HG03565 (cell line): ENCODE data around the gene CPNE4.
A peak's percentile ranks its signal among the peaks of the same experiment; 100 is the strongest.

Experiments
- ATAC-seq: cut with Tn5 transposase; IDR thresholded peaks from one replicate; pipeline ENCODE4 v1.9.1; 2021; ENCODE audit warnings: mild to moderate bottlenecking, moderate library complexity; ENCODE audit not compliant: unreplicated experiment

Gene CPNE4

DNA sequence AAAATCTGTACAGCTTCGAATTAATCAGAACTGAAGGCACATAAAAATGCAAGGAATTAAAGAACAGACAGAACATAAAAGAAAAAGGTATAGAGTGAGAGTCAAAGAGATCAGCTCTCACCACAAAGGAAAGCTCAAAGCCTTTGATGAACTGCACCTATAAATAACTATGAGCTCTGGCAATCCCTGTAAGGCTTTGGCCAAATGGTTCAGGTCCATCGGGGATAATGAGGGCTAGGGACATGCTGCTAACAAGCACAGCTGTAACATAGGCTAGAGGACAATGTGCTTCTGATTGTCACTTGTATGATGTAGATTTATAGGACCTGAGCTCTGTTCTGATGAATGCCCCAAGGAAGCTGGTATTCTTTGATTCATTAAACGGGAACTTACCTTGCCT lies 418.1 kb downstream of the CPNE4 start:
- ATAC-seq = no peak

DNA sequence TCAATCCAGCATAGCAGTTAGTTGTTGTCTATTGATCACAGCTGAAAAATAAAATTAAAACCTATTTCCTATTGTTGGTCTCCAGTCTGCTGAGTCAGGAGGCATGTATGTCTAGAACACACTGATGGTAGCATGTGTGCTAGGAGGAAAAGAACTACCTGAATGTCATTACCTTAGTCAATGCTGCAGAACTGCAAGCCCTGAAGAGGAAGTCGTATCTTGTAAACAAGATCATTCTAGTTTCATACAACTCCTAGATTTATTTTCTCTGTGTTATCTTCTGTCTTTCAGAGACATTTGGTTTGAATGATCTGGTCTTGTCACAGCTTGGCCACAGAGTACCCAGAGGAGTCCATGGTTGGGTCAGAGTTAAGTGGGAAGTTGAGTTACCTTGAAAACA lies 422.1 kb downstream of the CPNE4 start:
- no peak for ATAC-seq

DNA sequence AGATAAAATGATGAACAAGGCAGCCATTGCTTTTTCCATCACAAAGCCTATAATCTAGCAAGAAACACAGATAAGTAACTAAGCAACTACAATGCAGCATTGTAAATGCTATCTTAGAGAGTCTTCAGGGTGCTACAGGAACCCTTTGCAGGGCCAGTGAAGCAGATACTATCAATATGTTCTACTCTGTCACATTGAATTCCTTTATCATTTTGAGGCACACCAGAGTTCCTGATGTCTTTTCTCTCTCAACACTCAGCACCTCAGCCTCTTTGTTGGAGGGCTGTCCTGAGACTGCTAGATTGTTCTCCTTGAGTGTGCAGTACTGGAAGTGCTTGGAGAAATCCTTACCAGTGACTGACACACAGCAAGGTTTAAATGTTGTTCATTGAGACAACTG lies 424.6 kb downstream of the CPNE4 start:
- ATAC-seq = no peak

DNA sequence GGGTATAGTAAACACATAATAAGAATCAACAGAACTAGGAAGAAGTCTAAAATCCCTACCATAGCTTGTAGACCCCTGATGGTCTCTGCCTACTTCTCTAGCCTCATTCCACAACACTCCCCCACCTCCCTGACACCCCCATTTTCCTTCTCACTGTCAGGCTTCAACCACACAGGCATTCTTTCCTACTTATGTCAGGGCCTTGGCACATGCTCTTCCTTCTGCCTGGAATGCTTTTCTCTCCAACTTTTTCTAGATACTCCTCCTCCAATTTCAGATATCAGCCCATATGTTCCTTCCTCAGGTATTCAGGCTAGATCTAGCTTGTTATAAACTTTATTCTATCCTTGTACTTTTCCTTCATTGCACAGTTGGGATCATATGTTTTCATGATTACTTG lies 426.1 kb downstream of the CPNE4 start:
- ATAC-seq = no peak

DNA sequence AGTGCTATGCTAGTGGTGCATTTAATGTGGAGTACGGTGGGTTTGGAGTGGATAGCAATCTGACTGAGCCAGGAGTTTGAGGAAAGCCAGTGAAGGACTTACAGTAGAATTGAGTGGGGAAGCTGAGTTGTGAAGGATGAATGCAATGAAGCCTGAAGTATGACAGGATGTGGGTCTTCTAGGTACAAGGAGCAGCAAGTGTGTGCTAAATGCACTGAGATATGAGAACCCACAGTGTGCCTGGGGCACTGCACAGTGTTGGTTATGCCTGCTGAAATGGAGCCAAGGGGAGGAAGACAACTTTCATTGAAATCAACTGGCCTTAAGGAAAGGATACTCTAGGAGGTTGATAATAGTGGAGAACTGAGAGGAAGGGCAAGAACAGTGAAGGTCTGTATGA lies 426.5 kb downstream of the CPNE4 start:
- ATAC-seq = peak; percentile 46

DNA sequence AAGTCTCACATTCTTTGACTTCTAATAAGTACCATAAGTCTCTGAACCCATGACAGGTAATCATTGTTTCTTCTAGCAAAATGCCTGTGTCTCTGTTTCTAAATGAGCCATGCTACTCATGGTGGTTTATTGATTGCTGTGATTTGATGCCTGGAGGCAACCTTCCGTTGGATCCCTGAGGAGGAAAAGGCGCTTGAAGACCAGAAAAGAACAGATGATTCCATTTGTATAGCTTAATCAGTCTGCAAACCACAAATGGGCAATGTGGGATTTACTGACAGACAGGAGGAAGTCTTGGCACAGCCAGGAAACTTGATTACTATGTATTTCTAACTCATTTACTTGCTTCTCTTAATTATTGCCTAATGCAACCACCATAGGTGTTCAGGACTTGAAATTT lies 428.9 kb downstream of the CPNE4 start:
- no peak for ATAC-seq

DNA sequence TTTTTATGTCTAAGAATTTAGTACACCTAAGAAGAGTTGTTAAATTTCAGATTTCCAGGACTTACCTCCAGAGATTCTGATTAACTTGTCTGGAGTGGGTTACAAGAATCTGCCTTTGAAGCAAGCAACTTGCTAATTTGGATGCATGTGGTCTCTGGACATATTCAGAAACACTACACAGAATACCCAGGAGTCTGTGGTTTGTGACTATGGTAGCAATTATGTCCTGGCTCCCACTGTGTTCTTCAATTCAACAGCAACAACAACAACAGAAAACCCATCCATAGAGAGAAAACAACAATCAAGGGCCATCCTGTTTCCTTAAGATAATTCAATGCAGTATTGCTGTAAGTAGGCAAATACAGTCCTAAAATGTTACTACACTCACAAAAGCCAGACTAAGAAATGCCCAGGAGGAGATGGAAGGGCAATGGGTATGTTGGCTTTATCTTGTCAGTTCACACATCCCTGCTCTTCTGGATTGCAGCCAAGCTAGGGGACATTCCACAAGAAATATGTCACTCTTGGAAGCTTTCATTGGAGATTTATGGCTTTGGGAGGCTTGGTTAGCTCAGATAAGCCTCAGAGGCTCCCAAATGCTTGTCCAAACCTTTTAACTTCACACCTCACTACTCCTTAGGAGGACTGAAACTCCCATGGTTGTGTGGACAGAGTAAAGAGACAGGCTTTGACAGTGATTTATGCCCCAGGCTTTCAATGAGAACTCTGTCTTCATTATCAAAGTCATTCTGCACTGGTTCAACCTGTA lies 432.6 kb downstream of the CPNE4 start:
- no peak for ATAC-seq

DNA sequence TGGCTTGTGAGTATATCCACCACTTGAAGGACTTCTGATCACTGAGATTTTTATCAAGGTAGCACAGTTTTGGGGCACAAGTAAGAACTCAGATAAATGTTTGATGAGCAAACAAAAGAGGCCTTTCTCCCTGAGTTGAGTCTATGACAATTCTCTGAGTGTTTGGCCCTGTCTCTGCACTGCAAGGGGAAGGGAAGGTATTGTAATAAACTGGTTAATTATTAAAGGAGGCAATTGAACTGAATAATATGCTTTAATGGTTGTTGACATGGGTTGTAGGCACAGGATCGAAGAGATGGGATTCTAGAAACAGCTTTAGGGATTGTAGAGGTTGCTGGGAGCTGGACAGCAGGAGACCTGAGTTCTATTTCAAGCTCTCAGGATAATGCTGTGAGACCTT lies 437.0 kb downstream of the CPNE4 start:
- ATAC-seq = no peak

DNA sequence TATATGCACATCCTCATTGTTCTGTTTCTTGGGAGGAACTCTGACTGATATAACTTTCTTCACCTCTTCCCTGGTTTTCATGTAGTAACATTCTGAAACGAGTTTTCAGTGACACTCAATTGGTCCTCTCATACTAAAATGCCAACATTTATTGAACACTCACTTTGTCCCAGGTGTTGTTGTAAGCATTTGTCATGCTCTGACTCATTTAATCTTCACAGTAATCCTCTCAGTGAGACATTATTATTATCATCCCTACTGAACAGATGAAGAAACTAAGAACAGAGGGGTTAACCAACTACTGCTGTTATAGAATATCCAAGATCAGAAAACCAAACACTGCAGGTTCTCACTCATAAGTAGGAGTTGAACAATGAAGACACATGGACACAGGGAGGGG lies 437.9 kb downstream of the CPNE4 start:
- ATAC-seq = no peak

DNA sequence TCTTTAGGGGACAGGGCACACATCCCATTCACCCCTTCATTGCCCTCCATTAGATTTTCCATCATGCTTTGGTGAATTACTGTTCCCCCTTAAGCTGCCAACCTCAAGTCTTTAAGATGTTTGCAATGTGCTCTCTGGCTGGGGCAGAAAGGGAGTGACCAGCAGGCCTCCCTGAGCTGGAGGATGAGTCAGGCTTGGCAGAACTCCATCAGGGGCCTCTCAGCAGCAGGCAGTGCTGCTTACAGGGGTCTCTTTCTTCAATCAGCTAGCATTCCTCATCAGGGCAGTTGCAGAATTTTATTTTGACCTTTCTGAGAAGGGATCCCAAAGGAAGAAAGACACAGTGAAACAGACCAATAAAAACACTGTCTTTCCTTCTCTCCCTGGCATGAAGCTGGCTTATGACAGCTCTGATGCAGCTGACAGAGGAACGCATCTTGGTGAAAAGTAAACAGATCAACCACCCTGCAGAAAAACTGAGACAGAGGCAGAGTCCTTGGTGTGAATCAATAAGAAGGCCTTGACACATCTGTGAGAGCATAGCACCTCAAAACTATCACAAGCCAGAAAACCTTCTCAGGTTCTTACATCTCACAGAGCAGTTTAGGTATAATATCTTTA lies 443.3 kb downstream of the CPNE4 start:
- ATAC-seq = no peak

DNA sequence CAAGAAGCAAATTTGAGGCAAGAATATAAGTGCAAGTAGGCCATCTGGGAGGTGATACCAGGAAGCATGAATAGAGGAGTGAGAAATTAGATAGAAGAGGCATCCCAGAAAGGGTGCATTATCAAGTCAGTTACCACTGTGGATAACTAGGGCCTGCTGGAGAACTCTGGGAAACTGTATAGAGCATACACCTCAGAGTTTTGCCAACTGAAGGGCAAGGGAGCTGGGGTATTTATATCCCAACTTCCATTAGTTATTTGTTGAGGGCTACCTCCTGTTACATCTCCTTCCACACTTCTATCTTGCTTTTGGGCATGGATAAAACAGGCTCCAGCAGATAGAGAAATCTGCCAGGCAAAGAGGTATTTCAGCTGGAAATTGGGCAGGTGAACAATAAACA lies 448.5 kb downstream of the CPNE4 start:
- no peak for ATAC-seq

DNA sequence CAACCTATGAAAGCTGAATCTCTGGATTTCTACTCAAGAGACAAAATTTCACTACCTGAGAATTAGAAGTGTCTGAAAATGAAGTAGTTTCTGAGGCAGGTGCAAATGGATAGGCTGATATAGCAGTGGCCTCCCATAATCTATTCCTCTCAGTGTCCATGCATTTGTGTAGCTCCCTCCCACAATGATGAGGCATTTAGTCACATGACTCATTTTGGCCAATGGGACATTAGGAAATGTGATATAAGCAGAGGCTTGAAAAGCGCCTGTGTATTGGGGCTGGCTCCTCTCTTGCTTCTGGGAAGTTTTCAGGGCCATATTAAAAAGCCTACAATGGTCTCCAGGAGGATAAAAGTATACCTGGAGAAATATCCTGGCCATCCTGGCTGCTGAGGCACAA lies 452.4 kb downstream of the CPNE4 start:
- no peak for ATAC-seq

DNA sequence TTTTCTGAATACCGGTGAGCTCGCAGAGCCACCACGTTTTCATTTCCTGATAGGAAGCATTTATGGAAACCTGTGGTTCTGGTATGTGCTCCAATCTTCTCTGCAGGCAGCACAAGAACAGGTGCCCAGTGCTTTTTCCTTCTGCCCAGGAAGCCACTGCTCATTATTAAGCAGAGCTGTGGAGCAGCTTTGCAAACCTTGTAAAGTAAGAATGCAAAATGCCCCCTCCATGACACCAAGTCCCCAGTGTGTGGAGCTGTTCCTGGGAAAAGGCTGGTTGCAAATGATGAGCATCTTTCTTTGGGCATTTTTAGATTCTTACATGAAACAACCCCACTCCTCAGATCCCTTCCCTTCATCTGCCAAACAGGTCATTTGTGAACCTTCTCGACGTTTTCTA lies 466.4 kb downstream of the CPNE4 start:
- ATAC-seq = no peak

DNA sequence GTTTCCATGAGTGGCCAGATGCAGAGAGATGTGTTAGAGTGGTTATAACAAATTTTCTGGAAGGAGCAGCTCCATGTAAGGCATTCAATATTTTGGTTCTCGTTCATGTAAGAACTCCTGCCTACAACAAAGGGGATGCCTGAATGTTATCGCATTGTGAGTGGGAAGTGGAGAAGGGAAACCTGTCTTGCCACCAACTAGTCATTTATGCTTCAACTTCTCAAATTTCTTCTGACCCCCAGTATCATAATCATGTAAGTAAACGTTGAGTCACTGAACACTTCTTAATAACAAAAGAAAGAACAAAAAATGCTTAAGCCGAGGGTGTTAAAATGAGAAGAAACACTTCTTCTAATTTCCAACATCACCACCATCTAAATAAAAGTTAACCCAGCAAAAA lies 470.0 kb downstream of the CPNE4 start:
- no peak for ATAC-seq

DNA sequence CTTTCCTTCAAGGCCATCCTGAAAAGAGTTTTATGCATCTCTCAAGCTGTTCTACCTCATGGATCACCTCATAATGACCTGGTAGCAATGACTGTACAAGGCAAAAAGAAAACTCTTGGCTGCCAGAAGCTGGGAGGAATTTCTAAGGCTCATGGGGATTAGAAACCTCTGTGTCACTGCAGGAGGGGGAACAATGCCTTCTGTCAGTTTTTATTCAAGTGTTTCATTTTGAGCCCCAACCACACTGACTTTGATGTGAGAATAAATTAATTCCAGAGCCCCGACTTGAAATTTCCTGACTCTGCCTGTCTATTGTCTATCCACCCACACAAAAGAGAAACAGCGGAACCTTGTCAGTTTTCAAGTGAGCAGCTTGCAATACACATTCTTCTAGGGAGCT lies 473.3 kb downstream of the CPNE4 start:
- ATAC-seq = no peak

DNA sequence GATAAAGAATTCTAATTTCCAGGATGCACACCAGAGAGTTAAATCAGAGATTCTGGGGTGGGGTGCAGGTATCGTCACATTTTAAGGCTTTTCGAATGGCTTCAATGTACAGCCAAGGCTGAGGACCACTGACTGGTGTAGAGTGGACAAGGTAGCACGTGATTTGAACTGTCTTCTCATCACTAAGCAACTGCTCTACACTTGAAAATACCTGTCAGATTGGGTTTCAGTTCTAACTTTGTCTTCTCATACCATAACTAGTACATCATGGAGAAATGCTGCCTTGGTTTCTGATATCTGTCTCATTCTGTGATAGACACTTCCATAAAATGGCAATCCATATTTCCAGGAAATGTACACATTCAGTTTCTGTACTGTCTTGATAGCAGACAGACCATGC lies 474.0 kb downstream of the CPNE4 start:
- no peak for ATAC-seq

DNA sequence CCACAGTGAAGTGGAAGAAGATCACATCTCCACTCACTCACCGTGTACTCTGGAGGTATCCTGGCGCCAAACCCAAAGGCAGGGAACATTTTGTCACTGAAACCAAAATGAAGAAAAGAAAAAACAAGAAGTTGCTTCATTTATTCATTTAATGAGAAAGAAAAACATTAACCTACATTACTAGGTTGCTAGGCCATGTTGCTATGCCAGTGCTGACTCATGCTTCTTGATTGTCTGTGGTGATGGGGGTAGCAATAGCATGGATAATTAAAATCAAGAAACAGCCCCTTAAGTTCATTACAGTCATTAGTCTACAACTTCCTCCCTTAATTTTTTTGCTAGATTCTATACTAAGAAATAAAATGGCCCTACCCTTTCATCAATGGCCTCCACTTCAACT lies 479.4 kb downstream of the CPNE4 start:
- no peak for ATAC-seq

DNA sequence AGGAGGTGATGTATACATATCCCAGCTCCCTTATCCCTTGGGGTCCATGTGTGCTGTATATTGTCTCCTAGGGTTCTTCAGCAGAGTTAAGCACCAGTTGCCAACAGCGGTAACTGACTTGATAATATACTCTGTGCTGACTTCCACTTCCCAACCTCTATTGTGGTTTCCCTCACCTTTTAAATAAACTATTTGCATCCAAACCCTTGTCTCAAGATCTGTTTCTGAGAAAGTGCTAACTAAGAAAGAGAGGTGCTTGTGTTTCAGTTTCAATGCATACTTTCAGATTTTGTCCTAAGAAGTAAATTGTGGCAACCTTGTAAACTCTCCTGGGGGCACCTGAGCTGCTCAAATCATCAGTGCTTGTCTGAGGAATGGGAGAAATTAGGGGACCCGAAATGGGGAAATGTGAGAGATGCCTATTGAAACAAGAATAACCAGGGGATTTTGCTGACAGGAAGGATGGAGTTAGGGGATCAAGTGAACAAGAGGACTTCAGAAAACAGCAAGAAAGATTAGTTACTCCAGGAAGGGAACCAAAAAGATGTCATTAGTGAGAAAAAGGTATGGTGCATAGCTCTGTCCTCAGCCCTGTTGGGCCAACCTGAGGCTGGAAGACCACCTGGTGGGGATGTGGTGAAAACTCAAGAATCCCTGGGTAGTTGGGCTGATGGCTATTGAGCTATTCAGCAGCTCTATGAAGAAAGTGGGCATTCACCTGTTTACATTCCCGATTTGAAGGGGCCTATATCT lies 481.1 kb downstream of the CPNE4 start:
- peak; percentile 96 for ATAC-seq

DNA sequence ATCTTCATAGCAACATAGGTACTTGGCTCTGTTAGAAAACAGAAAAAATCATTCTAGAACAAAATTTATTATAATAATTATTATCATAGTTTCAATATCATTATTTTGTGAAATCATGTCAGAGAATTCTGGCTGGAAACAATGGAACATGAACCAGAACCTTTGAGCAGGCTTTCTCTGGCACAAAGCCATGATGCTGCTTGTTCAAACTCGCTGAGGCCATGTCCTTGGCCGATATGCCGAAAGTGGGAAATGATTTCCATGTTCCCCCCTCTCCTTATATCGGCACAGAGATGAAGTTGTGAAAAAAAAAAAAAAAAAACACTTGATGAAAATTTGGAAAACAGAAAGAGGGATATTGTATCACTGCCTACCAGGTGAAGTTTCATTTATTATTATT lies 483.1 kb downstream of the CPNE4 start:
- no peak for ATAC-seq

DNA sequence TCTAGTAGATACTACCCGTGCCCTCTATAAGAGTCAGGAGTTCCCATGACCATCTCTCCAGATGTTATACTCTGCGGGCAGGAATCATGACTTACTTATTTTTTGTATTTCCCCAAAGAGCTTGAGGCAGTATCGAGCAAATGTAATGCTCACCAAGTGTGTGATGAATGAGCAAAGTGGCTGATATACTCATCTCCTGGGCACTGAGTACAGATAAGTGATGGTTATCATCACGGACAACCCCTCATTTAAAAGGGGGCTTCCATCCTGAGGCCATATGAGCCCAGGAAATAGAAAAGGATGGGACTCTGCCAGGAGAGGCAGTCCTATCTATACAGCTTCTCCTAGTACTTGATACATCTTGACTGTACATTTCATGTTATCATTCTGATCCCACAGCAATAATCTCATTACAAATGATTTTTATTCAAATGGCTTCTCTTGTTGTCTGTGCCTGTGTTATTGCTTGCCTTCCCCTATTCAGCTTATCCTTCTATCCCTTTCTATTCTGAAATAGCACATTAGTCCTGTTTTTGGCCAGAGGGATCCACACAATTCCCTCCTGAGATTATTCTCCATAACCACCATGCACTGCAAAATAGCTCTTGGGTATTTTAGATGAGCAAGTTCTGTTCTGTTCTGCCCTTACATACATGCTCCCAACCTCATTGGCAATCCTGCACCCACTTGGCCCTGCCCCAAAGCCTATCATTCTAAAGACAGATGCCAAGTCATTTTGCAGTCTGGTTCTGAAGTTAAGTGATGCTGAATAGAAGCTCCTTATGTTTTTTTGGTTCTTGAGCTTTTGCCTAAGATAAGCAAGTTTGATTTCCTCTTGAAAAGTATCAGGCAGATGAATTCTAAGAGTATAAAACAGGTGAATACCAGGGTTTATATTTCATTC lies 484.0 kb downstream of the CPNE4 start:
- ATAC-seq = no peak

DNA sequence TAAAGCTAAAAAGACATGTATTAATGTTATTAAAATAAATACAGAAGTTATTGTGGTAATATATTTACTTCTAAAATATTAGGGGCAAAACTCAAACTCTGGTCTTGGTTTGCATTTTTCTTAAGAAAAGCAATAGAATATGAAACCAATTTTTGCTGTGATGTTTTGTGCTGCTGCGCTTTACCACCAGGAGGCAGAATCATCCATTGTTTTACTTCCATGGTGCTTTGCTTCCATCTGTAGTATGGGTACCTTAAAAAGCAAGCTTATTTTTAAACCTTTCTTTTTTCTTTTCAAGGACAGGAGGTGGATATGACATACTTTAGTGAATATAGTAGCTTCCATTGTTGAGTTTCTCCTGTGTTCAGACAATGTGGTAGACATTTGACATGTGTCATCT lies 485.5 kb downstream of the CPNE4 start:
- ATAC-seq = no peak
